ENCODE data around the gene TTLL9. TPM values are rescaled to one million over a fixed set of nuclear protein-coding genes. Genes with fewer than 3 reads are reported as not detected.

The TTLL9 gene
- total and polyA plus RNA-seq, 10 of the 15 experiments (the other 5 are each of a cell fraction or from before 2014, with no cell fraction given) = 0.03 to 0.77 (median 0.11) TPM; not detected in 2

DNA sequence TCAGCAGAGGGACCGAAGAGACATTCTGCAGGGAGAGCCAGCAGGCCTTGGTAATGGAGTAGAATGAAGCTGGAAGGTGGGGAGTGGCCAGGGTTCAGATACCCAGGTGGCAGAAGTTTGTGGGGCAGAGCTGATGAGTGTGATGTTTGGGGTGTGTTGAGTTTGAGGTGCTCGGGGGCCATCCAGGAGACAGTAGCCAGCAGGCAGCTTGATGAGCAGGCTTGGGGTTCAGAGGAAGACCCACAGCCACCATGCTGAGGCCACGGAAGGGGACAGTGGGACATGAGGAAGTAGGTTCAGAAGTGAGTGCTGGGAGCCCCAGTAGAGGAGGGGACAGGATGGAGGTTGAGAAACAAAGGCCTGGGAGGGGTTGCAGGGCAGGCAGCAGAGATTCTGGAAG lies 13.9 kb upstream of the TTLL9 start:
- intact Hi-C loops (cut with micrococcal nuclease; ENCODE audit: unreplicated experiment) = no loop called here

More for the DNA sequence above, 13.9 kb upstream of the TTLL9 start:
- Histone ChIP-seq H4K20me1 (ENCODE audit: control insufficient read depth, insufficient read depth) (no peaks in the 10 kb centered on the region), H3K4me3 (no peak overlapping the region), H3K27me3 (replicated peaks in 1 of 2; ENCODE audit: control insufficient read depth in 2 of 2, insufficient read depth in 2 of 2, low read length in 1 of 2) (peaks cover 0 to 6% of the 10 kb centered on the region in 2 experiments; a peak in 1 of 4 replicates), H3K9me3 (replicated peaks; ENCODE audit: control insufficient read depth, insufficient read depth, low read length) (no peaks in the 10 kb centered on the region), H3K4me1 (ENCODE audit: control insufficient read depth, insufficient read depth, low read length) (peaks cover 10% of the 10 kb centered on the region), H2AFZ (ENCODE audit: control insufficient read depth, low read depth, low read length) (no peak overlapping the region), H3K36me3 (ENCODE audit: control insufficient read depth in 2 of 2, insufficient read depth in 2 of 2, low read length in 1 of 2) (no peaks in the 10 kb centered on the region), H3K4me2 (ENCODE audit: control insufficient read depth, insufficient read depth) (no peak overlapping the region), H3K27ac (ENCODE audit: control insufficient read depth, insufficient read depth) (no peak overlapping the region), H3K79me2 (ENCODE audit: control insufficient read depth, insufficient read depth, low read length) (no peaks in the 10 kb centered on the region), H3K9ac (ENCODE audit: control insufficient read depth, insufficient read depth, low read length) (no peak overlapping the region)
- FAIRE-seq (no peak), DNase-seq (ENCODE audit: low read depth, low spot score) (no peak), ATAC-seq (no peak)
- WGBS (ENCODE audit: insufficient coverage, insufficient replicate concordance, low lambda C conversion rate, missing lambda C conversion rate) = 26% methylated on average over 3 of the region's 3 CpGs
- in situ Hi-C loops (cut with MboI) = loop anchor here (5.0 to 10.0 kb wide), 2 partner anchors 96 to 238 kb away; partner anchors contain the start of gene PDRG1
- ChIA-PET RAD21 (ENCODE audit: unreplicated experiment) (interaction anchor here (2.2 to 7.6 kb wide), 5 partner anchors 11 to 179 kb away, joined by 7 to 248 read pairs (median 12); partner anchors contain the start of gene PDRG1), SMC1A (ENCODE audit: uncharacterized antibody, unreplicated experiment) (interaction anchor here (1.0 to 7.9 kb wide), 5 partner anchors 10 to 176 kb away, joined by 3 to 181 read pairs (median 19); partner anchors contain the start of gene PDRG1), POLR2A (interaction anchor here (3.0 kb wide), 1 partner anchor 96 kb away, joined by 8 read pairs; the partner anchor contains the start of gene PDRG1), CTCF (interaction anchor here (1.0 to 13.1 kb wide), 8 partner anchors 10 to 179 kb away, joined by 4 to 307 read pairs (median 16); partner anchors contain the start of gene PDRG1)
- TF ChIP-seq, protein P1, sequence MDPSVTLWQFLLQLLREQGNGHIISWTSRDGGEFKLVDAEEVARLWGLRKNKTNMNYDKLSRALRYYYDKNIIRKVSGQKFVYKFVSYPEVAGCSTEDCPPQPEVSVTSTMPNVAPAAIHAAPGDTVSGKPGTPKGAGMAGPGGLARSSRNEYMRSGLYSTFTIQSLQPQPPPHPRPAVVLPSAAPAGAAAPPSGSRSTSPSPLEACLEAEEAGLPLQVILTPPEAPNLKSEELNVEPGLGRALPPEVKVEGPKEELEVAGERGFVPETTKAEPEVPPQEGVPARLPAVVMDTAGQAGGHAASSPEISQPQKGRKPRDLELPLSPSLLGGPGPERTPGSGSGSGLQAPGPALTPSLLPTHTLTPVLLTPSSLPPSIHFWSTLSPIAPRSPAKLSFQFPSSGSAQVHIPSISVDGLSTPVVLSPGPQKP (IDR thresholded peaks at IDR 0.05; ENCODE audit: low read depth, low read length) = no peak
- no TSS peak for BruUV-seq (replicated peaks)
